NCI-H1048 (cell line): ENCODE data around the gene FRAS1.
"Not testable (repeated sequence)": the region's sequence is repeated elsewhere in the genome, so short reads cannot be mapped to it uniquely, and the experiment has no call there.

Experiments used
- DNase-seq: peaks from one replicate; lab custom pipeline; 2025; lab: John Stamatoyannopoulos, UW

FRAS1 gene

GRCh38 chr4:78292341-78292740 is 235.2 kb downstream of the FRAS1 start:
- DNase-seq = no peak

GRCh38 chr4:78292856-78293255 is 235.7 kb downstream of the FRAS1 start:
- no peak for DNase-seq

- no peak for DNase-seq
Observed at GRCh38 chr4:78293348-78293747, 236.2 kb downstream of the FRAS1 start.

- no peak for DNase-seq
Observed at GRCh38 chr4:78293821-78294301, 236.7 kb downstream of the FRAS1 start.

GRCh38 chr4:78296261-78296660 is 239.1 kb downstream of the FRAS1 start:
- no peak for DNase-seq

- no peak for DNase-seq
Observed at GRCh38 chr4:78297116-78297800, 240.1 kb downstream of the FRAS1 start.

- DNase-seq = no peak
Observed at GRCh38 chr4:78298618-78299017, 241.5 kb downstream of the FRAS1 start.

GRCh38 chr4:78299565-78299972 is 242.4 kb downstream of the FRAS1 start:
- no peak for DNase-seq

GRCh38 chr4:78307263-78307662 is 250.1 kb downstream of the FRAS1 start:
- DNase-seq = not testable (repeated sequence)

- no peak for DNase-seq
Observed at GRCh38 chr4:78308517-78308916, 251.4 kb downstream of the FRAS1 start.

- DNase-seq = no peak
Observed at GRCh38 chr4:78309352-78309751, 252.2 kb downstream of the FRAS1 start.

GRCh38 chr4:78310007-78310739 is 253.1 kb downstream of the FRAS1 start:
- DNase-seq = no peak

- DNase-seq = no peak
Observed at GRCh38 chr4:78310740-78311115, 253.6 kb downstream of the FRAS1 start.

GRCh38 chr4:78311306-78311705 is 254.2 kb downstream of the FRAS1 start:
- DNase-seq = no peak

GRCh38 chr4:78312989-78313753 is 256.0 kb downstream of the FRAS1 start:
- no peak for DNase-seq

GRCh38 chr4:78313754-78314120 is 256.6 kb downstream of the FRAS1 start:
- no peak for DNase-seq

GRCh38 chr4:78318126-78318525 is 261.0 kb downstream of the FRAS1 start:
- no peak for DNase-seq

- DNase-seq = no peak
Observed at GRCh38 chr4:78320349-78320935, 263.3 kb downstream of the FRAS1 start.

GRCh38 chr4:78322032-78322431 is 264.9 kb downstream of the FRAS1 start:
- DNase-seq = no peak

- DNase-seq = no peak
Observed at GRCh38 chr4:78323439-78323838, 266.3 kb downstream of the FRAS1 start.

GRCh38 chr4:78324625-78325024 is 267.5 kb downstream of the FRAS1 start:
- no peak for DNase-seq
